Transverse colon (tissue), 4 donors: ENCODE measurements around the gene MDP1. TPM values are rescaled to one million over a fixed set of nuclear protein-coding genes. Genes with fewer than 3 reads are reported as not detected.

Source experiments
- DNase-seq: peaks from one replicate; pipeline ENCODE4 v3.0.0-alpha.2; 2019
- H3K27ac ChIP-seq, 4 donors: fragments of 200-600 bp; sonication (generic); 2 replicates each; pipeline ENCODE4 v1.5.1; 2016 to 2018; ENCODE audit warnings: inconsistent platforms in 4 of 4
- H3K27me3 ChIP-seq: fragments of 200-600 bp; sonication (generic); 2 replicates; pipeline ENCODE4 v1.5.1; 2017; ENCODE audit warnings: inconsistent platforms
- H3K36me3 ChIP-seq, 4 donors: fragments of 200-600 bp; sonication (generic); 2 replicates each; pipeline ENCODE4 v1.5.1; 2017 to 2019; ENCODE audit warnings: inconsistent platforms in 4 of 4
- H3K4me1 ChIP-seq, 4 donors: fragments of 200-600 bp; sonication (generic); 2 replicates each; pipeline ENCODE4 v1.5.1; 2017 to 2020; ENCODE audit warnings: inconsistent platforms in 4 of 4
- H3K4me3 ChIP-seq, 4 donors: fragments of 200-600 bp; sonication (generic); 1 replicate in 1 of 4; 2 replicates in 3 of 4; pipeline versions ENCODE4 v1.5.1 to v1.6.1; 2017 to 2019; ENCODE audit warnings: inconsistent platforms in 4 of 4
- H3K9me3 ChIP-seq, 2 donors: fragments of 200-600 bp; sonication (generic); 2 replicates each; pipeline ENCODE4 v1.5.1; 2017 to 2019; ENCODE audit warnings: inconsistent platforms in 2 of 2
- EP300 ChIP-seq: sonication (generic); formaldehyde crosslinking; IDR thresholded peaks from one replicate; pipeline ENCODE4 v1.6.1; 2017; ENCODE audit warnings: antibody characterized with exemption, low read depth
- POLR2A ChIP-seq: fragments of 450-650 bp; IDR thresholded peaks from one replicate; pipeline ENCODE4 v1.6.1; 2016; ENCODE audit warnings: antibody characterized with exemption, mild to moderate bottlenecking, moderate library complexity
- POLR2AphosphoS5 ChIP-seq, 3 donors: sonication (generic); formaldehyde crosslinking; IDR thresholded peaks; one replicate each; pipeline ENCODE4 v1.6.1; 2016; ENCODE audit warnings: antibody characterized with exemption in 3 of 3
- WGBS, 2 donors: methylation state at CpG; one replicate each; pipeline ENCODE4 v1.1.5; 2018; ENCODE audit warnings: low coverage in 1 of 2; 5-methylcytosine and 5-hydroxymethylcytosine counted together
- in situ Hi-C, 4 donors: fragments of 200-750 bp; cut with MboI; loops; one replicate each; pipeline versions ENCODE4 v1.15.0 to v1.15.1; 2017; ENCODE audit warnings: low sequenced_read_pairs in 3 of 4, low pct_ligation_motif_present in 1 of 4, low pct_unique_long_range_greater_than_20kb in 1 of 4
- intact Hi-C: fragments of 100-400 bp; cut with DNase I; formaldehyde crosslinking; loops from one replicate; pipeline ENCODE4 v1.15.1; 2023; ENCODE audit warnings: low total_unique reads
- total RNA-seq, 4 donors: library from RNA; depleted of rRNA; stranded (reverse); fragments of >200 nt; gene quantifications; one replicate each; pipeline ENCODE4 v1.1.0, GENCODE V29; 2016
- TF ChIP-seq, protein P1 (sequence below), 5 experiments: fragments of 200-600 bp in 3 of 5; fragments of 450-650 bp in 2 of 5; sonication (generic) in 3 of 5; IDR thresholded peaks; 1 replicate in 2 of 5; 2 replicates in 3 of 5; pipeline ENCODE4 v1.5.1; 2016 to 2017; ENCODE audit warnings: antibody characterized with exemption in 5 of 5, inconsistent platforms in 3 of 5, mild to moderate bottlenecking in 2 of 5, moderate library complexity in 1 of 5

MDP1 gene
- total RNA-seq, 4 donors from 2014 or later, result 11.1 to 116 (median 40.2) TPM

DNA sequence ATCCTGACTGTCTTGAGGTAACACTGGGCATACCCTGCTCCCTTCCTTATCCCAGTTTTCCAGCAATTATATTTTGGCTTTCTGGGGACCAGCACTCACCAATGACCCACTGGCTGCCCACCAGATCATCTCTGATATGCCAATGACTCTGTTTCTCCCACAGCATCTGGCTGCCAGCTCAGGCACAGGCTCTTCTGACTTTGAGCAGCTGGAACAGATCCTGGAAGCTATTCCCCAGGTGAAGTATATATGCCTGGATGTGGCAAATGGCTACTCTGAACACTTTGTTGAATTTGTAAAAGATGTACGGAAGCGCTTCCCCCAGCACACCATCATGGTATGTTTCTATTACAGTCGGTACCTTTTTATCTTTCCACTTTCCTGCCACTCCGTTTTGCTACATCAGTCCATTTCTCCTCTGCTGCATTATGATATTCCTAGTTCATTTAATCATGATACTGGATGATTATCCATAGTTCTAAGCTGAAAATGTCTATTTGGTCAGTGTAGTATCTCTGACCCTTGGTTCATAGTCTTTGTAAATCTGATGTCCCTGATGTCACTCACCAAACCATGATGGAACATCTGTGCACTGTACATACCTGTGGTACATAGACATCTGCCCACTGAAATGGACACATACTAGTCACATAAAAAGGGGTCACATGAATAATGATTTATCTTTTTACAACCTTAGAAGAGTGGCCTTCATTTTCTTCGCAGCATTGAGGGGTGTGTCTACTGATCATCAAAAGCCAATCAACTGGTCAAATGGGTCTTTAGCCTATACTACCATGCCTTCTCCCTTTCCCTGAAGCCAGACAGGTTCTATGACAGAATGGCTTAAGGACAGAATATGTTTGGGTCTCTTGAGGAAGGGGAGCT lies 20.2 kb upstream of the MDP1 start:
- H3K27me3 ChIP-seq, result no peaks in the 10 kb centered on the region
- no peak for DNase-seq
- no peak overlapping the region for H3K4me3 ChIP-seq
- H3K4me1 ChIP-seq, result peaks cover 29 to 47% (median 32%) of the 10 kb centered on the region in 4 donors
- H3K27ac ChIP-seq, result no peak overlapping the region
- in situ Hi-C loops, result loop anchor here in 3 of 4 donors (25.0 kb wide), 1 partner anchor 201 kb away; the partner anchor contains the start of genes CBLN3 (in 3 of the 3), KHNYN (in 3 of the 3) and SDR39U1 (in 3 of the 3)
- no peaks in the 10 kb centered on the region for H3K9me3 ChIP-seq
- H3K36me3 ChIP-seq, result peaks cover 0 to 35% (median 13%) of the 10 kb centered on the region in 4 donors
- TF ChIP-seq POLR2A, result no peak
- TF ChIP-seq, protein P1, sequence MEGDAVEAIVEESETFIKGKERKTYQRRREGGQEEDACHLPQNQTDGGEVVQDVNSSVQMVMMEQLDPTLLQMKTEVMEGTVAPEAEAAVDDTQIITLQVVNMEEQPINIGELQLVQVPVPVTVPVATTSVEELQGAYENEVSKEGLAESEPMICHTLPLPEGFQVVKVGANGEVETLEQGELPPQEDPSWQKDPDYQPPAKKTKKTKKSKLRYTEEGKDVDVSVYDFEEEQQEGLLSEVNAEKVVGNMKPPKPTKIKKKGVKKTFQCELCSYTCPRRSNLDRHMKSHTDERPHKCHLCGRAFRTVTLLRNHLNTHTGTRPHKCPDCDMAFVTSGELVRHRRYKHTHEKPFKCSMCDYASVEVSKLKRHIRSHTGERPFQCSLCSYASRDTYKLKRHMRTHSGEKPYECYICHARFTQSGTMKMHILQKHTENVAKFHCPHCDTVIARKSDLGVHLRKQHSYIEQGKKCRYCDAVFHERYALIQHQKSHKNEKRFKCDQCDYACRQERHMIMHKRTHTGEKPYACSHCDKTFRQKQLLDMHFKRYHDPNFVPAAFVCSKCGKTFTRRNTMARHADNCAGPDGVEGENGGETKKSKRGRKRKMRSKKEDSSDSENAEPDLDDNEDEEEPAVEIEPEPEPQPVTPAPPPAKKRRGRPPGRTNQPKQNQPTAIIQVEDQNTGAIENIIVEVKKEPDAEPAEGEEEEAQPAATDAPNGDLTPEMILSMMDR (IDR thresholded peaks at IDR 0.05), result no peak
- no peak for TF ChIP-seq EP300
- TF ChIP-seq POLR2AphosphoS5 (IDR thresholded peaks at IDR 0.05), result no peak
- intact Hi-C loops, result no loop called here
- WGBS, 2 donors, result 87 to 90% methylated on average over 5 of the region's 5 CpGs

DNA sequence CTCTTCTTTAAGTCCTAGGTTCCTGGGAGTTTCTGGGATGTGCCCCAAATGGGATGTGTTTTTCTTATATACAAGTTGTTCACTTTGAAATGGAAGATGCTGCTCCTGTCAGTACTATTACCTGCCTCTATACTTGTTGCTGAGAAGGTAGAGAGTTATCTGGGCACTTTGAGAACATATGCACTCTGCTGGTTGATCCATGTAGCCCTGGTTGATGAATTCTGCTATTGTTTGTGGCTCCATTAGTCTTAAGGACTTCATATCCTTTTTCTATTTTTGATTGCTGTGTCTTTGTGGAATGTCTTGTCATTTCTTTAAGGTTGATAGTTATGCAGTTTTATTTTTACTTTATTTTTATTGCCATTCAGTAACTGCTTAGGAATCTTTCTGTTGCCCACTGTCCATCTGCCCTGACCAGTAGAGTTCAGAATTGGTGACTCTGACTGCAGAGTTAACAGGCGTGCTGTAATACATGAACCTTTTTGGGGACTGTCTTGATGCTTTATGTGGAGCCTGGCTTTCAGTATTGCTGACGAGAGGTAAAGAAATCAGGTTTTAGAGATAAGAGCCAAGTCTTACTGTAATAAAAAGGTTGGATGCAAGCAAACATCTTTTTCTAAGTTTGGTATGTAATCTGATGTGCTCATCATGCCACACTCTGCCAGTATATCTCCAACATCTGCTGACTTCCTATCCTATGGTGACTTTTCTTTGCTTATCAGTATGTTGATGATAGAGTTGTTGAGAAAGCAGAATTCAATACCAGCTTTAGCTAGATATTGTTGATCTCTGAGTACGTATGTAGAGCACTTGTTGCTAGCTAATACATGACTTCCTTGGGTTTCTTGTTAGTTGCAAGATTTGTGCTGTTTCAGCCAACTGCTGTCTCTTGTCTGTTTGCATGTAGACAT lies 18.5 kb upstream of the MDP1 start:
- H3K27ac ChIP-seq, result peak overlapping the region in 2 of 4 donors; percentile 86 to 96
- in situ Hi-C loops, result loop anchor here in 3 of 4 donors (25.0 kb wide), 1 partner anchor 203 kb away; the partner anchor contains the start of genes CBLN3 (in 3 of the 3), KHNYN (in 3 of the 3) and SDR39U1 (in 3 of the 3)
- WGBS, 2 donors, result 89 to 100% methylated on average over 3 of the region's 3 CpGs

DNA sequence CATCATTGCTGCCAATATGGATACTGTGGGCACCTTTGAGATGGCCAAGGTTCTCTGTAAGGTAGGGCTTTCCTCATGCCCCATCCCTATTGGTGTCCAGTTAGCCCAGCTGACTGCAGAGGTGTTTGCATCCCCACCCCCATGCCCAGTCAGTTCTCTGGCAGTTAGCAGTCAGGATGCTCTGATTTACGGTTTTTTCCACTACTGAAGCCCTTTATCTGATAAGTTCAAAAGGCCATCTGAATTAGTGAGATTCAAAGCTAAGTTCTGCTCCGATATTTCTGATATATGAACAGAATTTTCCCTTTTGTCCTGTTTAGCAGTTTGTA lies 17.6 kb upstream of the MDP1 start:
- in situ Hi-C loops, result loop anchor here in 3 of 4 donors (25.0 kb wide), 1 partner anchor 204 kb away; the partner anchor contains the start of genes CBLN3 (in 3 of the 3), KHNYN (in 3 of the 3) and SDR39U1 (in 3 of the 3)
- H3K27me3 ChIP-seq, result no peaks in the 10 kb centered on the region
- peaks cover 0 to 18% (median 3%) of the 10 kb centered on the region in 4 donors for H3K36me3 ChIP-seq
- intact Hi-C loops, result loop anchor here (5.0 kb wide), 1 partner anchor 209 kb away; the partner anchor contains the start of gene SDR39U1
- H3K4me1 ChIP-seq, result peaks cover 16 to 29% (median 23%) of the 10 kb centered on the region in 4 donors
- WGBS, 2 donors, result 70 to 94% methylated on average over 2 of the region's 2 CpGs
- peak overlapping the region; percentile 86 to 96 (median 92) for H3K27ac ChIP-seq
- TF ChIP-seq POLR2AphosphoS5 (IDR thresholded peaks at IDR 0.05) (no peak), POLR2A (no peak), EP300 (no peak)
- TF ChIP-seq, protein P1 (IDR thresholded peaks at IDR 0.05), result no peak
- no peak for DNase-seq
- H3K4me3 ChIP-seq, result peak overlapping the region in 3 of 4 donors; percentile 73 to 87 (median 76)
- H3K9me3 ChIP-seq, result no peaks in the 10 kb centered on the region

More for the DNA sequence above, 18.5 kb upstream of the MDP1 start:
- Histone ChIP-seq H3K27me3 (no peaks in the 10 kb centered on the region), H3K36me3 (peaks cover 0 to 23% (median 7%) of the 10 kb centered on the region in 4 donors), H3K9me3 (no peaks in the 10 kb centered on the region), H3K4me1 (peaks cover 17 to 36% (median 23%) of the 10 kb centered on the region in 4 donors), H3K4me3 (no peak overlapping the region)
- intact Hi-C loops, result loop anchor here (5.0 kb wide), 1 partner anchor 208 kb away; the partner anchor contains the start of gene SDR39U1
- no peak for DNase-seq
- TF ChIP-seq, protein P1 (IDR thresholded peaks at IDR 0.05), result no peak
- no peak for TF ChIP-seq EP300
- TF ChIP-seq POLR2A, result no peak
- TF ChIP-seq POLR2AphosphoS5 (IDR thresholded peaks at IDR 0.05), result no peak
